ENCODE results near the gene CSNK1A1.

- TF ChIP-seq CTCF (conservative IDR thresholded peaks at IDR 0.05; ENCODE audit: low read length) (no peak), EZH2phosphoT487 (IDR thresholded peaks at IDR 0.05; ENCODE audit: borderline replicate concordance) (no peak)
These were observed 35.6 kb upstream of the CSNK1A1 start for GRCh38 chr5:149586708-149587318.

All from Loucy (cell line).